ENCODE results near the gene GPR137.

DNA sequence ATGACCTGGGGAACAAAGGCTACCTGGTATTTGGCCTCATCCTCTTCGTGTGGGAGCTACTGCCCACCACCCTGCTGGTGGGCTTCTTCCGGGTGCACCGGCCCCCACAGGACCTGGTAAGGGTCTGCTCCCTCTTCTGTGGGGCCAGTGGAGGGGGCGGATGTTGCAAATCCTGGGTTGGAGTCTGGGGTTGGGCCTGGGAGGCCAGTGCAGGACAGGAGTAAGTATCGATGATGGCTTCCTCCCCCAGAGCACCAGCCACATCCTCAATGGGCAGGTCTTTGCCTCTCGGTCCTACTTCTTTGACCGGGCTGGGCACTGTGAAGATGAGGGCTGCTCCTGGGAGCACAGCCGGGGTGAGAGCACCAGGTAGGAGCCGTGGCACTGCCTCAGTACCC, 2.7 kb downstream of the GPR137 start:
- TF ChIP-seq, protein P1, sequence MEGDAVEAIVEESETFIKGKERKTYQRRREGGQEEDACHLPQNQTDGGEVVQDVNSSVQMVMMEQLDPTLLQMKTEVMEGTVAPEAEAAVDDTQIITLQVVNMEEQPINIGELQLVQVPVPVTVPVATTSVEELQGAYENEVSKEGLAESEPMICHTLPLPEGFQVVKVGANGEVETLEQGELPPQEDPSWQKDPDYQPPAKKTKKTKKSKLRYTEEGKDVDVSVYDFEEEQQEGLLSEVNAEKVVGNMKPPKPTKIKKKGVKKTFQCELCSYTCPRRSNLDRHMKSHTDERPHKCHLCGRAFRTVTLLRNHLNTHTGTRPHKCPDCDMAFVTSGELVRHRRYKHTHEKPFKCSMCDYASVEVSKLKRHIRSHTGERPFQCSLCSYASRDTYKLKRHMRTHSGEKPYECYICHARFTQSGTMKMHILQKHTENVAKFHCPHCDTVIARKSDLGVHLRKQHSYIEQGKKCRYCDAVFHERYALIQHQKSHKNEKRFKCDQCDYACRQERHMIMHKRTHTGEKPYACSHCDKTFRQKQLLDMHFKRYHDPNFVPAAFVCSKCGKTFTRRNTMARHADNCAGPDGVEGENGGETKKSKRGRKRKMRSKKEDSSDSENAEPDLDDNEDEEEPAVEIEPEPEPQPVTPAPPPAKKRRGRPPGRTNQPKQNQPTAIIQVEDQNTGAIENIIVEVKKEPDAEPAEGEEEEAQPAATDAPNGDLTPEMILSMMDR (IDR thresholded peaks at IDR 0.05; ENCODE audit: low read depth, low read length, missing input control): no peak
- TF ChIP-seq, protein P2, sequence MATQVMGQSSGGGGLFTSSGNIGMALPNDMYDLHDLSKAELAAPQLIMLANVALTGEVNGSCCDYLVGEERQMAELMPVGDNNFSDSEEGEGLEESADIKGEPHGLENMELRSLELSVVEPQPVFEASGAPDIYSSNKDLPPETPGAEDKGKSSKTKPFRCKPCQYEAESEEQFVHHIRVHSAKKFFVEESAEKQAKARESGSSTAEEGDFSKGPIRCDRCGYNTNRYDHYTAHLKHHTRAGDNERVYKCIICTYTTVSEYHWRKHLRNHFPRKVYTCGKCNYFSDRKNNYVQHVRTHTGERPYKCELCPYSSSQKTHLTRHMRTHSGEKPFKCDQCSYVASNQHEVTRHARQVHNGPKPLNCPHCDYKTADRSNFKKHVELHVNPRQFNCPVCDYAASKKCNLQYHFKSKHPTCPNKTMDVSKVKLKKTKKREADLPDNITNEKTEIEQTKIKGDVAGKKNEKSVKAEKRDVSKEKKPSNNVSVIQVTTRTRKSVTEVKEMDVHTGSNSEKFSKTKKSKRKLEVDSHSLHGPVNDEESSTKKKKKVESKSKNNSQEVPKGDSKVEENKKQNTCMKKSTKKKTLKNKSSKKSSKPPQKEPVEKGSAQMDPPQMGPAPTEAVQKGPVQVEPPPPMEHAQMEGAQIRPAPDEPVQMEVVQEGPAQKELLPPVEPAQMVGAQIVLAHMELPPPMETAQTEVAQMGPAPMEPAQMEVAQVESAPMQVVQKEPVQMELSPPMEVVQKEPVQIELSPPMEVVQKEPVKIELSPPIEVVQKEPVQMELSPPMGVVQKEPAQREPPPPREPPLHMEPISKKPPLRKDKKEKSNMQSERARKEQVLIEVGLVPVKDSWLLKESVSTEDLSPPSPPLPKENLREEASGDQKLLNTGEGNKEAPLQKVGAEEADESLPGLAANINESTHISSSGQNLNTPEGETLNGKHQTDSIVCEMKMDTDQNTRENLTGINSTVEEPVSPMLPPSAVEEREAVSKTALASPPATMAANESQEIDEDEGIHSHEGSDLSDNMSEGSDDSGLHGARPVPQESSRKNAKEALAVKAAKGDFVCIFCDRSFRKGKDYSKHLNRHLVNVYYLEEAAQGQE (IDR thresholded peaks at IDR 0.05): no peak
- no peak for TF ChIP-seq SP1 (IDR thresholded peaks at IDR 0.05)
